NOMO-1 treated with dmso at 0.1 percent for 144 hours (cell line): ENCODE results near the gene SSTR4.

ENCODE experiments used
- DNase-seq: peaks from one replicate; lab custom pipeline; 2025; ENCODE audit not compliant: unreplicated experiment; lab: John Stamatoyannopoulos, UW

The SSTR4 gene

GRCh38 chr20:23063168-23063567 is 28.1 kb downstream of the SSTR4 start:
- no peak for DNase-seq

DNA sequence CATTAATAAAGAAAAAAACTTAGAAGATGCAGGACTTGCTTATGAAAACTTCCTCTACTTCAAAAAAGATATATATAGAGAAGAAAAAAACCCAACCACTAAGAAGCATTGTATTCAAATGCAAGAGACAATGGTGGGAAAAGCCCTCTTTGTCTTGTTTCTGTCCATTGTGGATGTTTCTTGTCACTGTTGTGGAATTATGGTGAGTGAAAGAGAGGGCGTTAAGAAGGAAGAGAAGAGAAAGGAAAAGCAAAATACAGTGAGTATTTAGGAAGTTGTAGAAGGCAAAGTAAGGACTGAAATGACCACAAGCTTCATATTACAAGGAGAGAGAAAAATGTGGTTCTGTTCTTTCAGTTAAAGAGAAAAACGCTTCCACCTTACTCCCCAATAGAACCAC is 28.5 kb downstream of the SSTR4 start:
- DNase-seq = no peak

GRCh38 chr20:23065266-23066201 is 30.4 kb downstream of the SSTR4 start:
- no peak for DNase-seq

DNA sequence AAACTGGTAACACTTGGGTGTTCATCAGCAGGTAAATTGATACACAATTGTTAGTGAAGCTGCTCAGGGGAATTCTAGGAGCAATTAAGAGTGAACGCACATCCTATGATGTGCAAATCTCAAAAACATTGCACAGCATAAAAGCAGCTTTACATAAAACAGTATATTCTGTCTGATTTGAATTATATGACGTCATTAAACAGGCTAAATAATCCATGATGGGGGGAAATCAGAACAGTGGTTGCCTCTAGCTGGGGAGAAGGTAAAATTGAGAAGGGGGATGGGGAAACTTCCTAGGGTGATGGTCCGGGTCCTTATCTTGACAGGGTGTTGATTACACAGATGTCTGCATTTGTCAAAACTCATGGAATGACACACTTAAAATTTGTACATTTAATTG is 31.7 kb downstream of the SSTR4 start:
- no peak for DNase-seq

DNA sequence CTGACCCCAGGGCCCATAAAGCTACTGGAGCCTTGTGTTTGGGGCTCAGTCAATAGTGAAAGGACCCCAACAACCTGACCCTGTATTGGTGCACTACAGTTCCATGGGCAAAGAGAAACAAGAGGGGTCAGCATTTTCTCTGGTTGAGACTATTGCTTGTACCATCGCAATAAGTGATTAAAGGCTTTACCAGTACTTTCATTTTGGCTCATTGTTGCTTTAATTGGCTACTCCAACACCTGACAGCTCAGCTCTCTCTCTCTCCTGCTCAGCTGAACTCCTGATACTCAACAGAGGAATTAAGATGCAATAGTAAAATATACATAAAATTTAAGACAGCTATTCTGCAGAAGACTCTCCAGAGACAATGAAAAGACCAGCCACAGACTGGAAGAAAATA is 33.2 kb downstream of the SSTR4 start:
- DNase-seq = no peak

DNA sequence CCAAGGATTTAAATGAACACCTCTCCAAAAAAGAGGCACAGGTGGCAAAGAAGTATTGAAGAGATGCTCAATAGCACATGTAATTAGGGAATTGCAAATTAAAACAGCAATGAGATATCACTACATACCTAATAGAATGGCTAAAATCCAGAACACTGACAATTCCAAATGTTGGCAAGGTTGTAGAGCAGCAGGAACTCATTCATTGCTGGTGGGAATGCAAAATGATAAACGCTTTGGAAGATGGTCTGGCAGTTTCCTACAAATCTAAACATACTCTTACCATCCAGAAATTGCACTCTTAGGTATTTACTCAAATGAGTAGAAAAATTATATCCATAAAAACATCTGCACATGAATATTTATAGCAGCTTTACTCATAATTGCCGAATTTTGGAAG is 34.0 kb downstream of the SSTR4 start:
- DNase-seq = no peak

GRCh38 chr20:23071398-23071797 is 36.3 kb downstream of the SSTR4 start:
- no peak for DNase-seq

GRCh38 chr20:23071996-23072395 is 36.9 kb downstream of the SSTR4 start:
- no peak for DNase-seq

DNA sequence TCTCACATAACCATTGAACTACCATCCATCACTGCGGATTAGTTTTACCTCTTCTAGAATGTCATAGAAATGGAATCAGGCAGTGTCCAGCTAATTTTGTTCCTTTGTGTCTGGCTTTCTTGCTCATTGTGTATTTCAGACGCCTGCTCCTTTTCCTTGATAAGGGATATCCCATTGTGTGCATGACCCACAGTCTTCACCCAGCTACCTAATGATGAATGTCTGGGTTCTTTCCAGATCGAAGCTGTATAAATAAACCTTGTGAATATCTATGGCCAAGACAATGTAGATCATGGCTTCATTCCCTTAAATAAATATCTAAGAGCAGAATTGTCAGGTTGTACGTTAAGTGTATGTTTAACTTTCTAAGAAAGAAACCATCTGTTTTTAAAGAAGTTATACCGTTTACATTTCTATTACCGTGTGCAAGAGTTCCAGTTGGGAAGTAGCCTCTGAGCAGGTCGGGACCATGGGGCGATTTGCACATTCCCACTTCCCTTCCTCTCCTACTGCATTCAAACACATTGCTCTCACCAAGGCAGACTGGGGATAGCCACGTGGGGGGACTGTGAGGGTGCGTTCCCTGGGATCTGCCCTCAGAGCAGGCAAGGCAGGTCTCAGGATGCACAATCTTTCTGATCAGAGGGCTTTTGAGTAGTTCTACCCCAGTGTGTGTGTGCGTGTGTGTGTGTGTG is 37.9 kb downstream of the SSTR4 start:
- DNase-seq = no peak

GRCh38 chr20:23074052-23074451 is 38.9 kb downstream of the SSTR4 start:
- DNase-seq = no peak

GRCh38 chr20:23077277-23077676 is 42.2 kb downstream of the SSTR4 start:
- no peak for DNase-seq

DNA sequence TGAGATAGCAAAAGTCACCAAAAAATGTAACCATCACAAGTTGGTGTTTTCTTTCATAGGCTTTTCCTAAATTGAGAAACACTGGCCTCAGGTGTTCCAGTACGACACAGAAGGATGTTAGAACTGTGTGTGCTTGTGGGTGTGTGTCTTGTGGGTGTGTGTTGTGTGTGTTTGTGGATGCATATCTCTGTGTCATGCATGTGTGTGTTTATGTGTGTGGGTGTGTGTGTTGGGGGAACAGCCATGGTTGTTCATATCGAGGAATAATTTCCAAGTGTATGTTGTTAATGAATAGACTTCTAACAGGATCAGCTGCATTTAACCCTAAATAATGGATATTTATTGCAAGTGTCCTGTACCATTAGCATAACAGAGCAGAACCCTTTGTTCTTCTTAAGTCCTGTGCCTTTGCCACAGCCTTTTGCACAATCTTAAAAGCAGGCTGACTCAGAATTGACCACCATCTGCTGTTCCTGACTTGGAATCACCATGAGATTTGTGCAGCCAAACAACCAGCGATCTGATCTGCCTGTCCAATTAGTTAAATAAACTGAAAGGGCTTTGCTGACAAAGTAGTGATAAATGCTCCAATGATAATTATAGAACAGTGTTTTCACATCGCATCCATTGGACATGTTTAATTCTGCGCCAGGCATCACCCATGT is 43.4 kb downstream of the SSTR4 start:
- no peak for DNase-seq

DNA sequence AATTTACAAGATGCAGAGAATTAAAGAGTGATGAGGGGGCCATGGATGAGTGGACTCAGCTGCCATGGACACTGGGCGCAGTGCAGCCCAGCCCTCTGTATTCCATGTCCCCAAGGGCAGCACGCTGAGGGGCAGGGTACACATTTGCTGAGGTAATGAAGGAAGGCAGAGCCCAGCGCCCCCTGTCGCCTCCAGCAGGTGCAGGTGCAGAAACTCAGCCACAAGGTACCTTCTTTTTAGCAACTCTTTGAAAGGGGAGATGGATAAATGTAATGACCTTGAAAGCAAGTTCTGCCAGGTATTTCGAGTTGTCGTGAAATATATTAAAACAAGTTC is 43.9 kb downstream of the SSTR4 start:
- DNase-seq = no peak

- no peak for DNase-seq
Measured at GRCh38 chr20:23079926-23080325, 44.8 kb downstream of the SSTR4 start.

DNA sequence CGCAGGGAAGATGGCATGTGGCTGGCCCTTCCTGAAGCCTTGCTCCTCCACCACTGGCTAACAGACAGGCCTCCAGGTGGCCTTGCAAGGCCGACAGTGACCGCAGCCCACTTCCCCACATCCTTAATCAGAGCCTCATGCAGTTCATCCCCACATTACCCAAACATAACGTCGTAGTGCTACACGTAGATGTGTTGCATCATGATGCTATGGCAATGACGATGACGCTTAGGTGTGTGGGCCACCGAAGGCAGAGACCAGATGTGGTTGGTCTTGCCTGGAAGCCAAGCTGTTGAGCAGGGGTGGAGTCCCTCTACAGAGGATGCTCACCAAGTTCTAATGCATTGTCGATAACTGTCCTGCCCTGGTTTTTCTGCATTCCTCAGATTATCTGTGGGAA is 45.4 kb downstream of the SSTR4 start:
- no peak for DNase-seq

GRCh38 chr20:23081263-23081819 is 46.2 kb downstream of the SSTR4 start:
- DNase-seq = no peak

DNA sequence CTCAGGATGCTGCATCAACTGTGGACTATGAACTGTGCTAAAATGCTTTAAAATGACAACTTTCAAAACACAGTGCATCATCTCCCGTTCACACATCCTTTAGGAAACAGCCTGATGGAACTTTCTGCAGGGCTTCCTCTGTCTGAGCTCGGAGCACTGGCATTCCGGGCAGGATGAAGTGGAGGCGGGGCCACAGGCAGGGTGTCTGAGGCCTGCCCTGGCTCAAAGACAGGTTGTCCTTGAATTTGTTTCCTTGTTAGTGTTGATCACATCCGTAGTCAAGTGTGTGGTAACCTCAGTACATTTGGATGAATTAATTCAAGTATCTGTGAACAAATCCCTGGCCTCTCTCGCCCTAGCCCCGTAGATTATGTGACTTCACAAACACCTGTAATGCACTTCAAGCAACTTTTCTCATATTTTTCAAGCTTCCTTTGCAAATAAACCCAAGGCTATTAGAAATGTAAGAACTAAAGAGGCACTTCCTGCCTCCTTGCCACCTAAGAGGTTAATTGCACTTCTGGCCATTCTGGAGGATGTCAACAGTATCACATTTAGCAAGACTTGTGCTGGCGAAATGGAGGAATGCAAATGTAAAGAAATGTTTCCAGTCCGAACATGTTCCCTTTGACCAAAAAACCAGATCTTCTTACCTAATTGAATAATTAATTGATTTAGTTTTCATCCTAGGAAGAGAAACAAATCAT is 47.9 kb downstream of the SSTR4 start:
- DNase-seq = no peak

GRCh38 chr20:23083553-23084220 is 48.6 kb downstream of the SSTR4 start:
- no peak for DNase-seq

DNA sequence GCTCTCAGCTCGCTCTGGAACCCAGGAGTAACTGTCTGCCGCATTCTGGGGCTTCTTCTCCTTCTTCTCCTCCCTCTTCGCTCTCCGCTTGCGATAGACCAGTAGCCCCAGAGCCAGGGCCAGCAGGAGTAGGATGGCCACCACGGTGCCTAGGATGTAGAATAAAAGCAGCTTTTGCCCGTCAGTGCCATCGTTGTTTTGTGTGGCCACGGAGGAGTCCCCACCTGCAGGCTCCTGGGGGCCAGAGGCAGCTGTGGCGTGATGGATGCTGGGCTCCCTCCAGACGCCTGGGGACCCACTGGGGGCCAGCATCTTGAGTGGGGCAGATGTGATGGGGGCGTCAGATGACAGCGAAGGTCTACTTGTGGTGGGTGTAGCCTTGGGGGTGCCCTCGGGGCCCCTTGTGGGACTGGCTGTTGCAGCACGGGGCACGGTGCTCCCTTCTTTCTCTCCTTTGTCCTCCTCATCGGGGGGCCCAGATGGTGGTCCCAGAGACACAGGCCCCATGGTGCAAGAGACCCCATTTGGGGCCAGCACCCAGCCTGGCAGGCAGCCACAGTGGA is 49.3 kb downstream of the SSTR4 start:
- no peak for DNase-seq

DNA sequence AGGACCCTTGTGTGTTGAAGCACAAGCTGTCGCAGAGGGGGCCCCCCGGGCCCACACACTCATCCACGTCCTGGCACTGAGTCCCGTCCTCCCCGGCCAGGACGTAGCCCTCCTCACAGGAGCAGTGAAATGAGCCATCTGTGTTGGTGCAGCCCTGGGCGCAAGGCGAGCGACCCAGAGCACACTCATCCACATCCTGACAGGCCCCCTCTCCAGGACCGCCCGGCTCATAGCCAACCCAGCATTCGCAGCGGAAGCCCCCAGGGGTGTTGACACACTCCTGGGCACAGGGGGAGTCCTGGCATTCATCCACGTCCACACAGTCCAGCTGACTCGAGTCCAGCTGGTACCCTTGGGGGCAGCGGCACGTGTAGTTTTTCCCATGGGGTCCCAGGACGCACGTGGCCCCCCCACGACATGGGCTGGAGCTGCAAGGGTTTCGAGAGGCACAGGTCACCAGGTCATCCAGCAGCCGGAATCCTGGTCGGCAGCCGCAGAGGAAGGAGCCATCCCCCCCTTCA is 49.8 kb downstream of the SSTR4 start:
- DNase-seq = no peak
